ENCODE measurements around the gene ACADM.
"Not testable (repeated sequence)": the region's sequence is repeated elsewhere in the genome, so short reads cannot be mapped to it uniquely, and the experiment has no call there.

The ACADM gene

DNA sequence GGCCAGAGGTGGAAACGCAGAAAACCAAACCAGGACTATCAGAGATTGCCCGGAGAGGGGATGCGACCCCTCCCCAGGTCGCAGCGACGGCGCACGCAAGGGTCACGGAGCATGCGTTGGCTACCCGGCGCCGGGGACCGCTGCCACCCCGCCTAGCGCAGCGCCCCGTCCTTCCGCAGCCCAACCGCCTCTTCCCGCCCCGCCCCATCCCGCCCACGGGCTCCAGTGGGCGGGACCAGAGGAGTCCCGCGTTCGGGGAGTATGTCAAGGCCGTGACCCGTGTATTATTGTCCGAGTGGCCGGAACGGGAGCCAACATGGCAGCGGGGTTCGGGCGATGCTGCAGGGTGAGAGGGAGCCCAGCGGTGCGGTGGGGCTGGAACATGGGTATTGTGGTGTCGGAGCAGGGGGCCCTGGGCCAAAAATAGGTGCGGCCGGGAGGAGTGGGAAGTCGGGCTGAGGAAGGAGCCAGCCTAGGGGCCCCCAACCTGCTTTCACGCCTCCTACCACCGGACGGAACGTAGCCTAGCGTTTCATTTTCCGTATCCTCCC, at the start of gene ACADM:
ACADM (plus strand) TSS at position 238 of the 551 bp plus-strand sequence; CDS start at position 317, 79 bp downstream.
- no peak for FAIRE-seq

DNA sequence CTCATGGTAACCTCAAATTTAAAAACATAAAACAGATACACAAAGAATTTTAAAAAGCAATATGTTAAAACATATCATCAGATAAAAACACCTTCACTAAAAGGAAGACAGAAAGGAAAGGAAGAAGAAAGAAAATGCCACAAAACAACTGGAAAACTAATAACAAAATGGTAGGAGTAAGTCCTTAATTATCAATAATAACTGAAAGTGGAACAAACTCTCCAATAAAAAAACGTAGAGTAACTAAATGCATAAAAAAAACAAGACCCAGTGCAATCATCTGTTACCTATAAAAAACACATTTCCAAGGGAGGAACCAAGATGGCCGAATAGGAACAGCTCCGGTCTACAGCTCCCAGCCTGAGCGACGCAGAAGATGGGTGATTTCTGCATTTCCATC, 47.1 kb upstream of the ACADM start:
- FAIRE-seq: no peak

DNA sequence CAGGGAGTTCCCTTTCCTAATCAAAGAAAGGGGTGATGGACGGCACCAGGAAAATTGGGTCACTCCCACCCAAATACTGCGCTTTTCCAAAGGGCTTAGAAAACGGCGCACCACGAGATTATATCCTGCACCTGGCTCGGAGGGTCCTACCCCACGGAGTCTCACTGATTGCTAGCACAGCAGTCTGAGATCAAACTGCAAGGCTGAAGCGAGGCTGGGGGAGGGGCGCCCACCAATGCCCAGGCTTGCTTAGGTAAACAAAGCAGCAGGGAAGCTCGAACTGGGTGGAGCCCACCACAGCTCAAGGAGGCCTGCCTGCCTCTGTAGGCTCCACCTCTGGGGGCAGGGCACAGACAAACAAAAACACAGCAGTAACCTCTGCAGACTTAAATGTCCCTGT, 46.5 kb upstream of the ACADM start:
- not testable (repeated sequence) for FAIRE-seq

DNA sequence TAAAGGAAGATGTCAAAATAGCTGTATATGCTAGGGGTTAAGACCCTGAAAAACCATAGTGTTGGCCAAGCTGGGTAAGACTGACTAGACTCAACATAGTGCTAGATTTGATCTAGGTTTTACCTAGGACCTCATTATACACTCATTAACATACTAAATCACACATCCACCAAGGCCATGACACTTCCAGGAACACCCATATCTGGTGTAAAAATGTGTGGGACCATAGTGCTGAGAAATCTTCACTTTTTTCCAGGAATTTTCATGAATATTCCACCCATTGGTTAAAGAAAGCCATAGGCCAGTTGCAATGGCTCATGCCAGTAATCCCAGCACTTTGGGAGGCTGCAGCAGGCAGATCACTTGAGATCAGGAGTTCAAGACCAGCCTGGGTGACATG, 34.0 kb upstream of the ACADM start:
- FAIRE-seq: no peak

DNA sequence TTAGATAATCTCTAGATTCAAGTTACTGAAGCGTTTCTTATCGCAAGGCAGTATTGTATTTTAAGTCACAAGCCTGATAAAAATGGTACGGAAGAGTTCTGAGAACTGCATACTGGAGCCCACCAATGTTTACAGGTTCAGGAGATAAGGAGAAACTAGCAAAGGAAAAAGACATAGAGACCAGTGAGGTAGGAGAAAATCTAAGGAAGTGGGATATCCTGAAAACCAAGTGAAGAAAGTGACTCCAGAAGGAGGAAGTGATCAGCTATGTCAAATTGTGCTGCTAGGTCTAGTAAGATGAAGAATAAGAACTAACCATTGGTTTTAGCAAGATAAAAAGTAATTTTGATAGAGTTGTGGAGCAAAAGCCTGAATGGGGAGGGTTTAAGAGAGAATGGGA, 31.0 kb upstream of the ACADM start:
- no peak for FAIRE-seq

GRCh38 chr1:75696000-75696399, 28.5 kb upstream of the ACADM start:
- no peak for FAIRE-seq

DNA sequence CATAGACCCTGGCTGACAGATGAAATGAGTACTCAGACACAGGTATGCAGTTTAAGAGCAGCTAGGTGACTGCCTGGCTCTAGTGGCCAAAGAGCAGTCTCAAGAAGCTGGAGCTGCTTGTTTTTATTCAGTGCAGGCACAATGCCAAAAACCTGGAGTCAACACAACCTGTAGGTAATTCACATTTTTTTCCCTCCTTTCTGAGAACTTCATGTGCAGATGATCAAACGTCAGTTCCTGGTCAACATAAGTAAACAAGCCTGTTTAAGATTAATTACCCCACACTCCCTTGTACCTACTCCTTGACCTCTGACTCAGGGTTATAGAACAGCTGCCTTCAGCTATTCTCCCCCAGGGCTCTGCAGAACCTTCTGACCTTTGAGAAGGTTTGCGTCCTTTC, 17.3 kb upstream of the ACADM start:
- FAIRE-seq: no peak

DNA sequence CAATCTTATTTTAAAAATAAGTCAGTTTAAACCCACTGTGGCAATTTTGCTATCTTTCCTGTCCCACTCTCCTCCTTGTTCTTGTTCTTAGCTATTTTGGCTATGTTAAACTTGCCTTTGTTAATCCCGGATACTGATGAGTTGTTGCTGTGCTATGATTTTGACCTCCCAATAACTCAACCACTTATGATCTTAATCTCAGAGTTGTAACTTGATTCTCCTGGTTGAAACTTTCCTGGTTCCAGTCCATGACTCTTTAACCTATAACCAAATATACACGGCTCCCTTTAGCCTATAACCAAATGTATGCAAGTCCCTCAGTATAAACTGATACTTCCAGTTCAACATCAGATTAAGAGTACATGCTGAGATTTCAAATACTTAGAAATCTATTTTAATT, 15.6 kb upstream of the ACADM start:
- no peak for FAIRE-seq

GRCh38 chr1:75710832-75711231, 13.7 kb upstream of the ACADM start:
- no peak for FAIRE-seq

DNA sequence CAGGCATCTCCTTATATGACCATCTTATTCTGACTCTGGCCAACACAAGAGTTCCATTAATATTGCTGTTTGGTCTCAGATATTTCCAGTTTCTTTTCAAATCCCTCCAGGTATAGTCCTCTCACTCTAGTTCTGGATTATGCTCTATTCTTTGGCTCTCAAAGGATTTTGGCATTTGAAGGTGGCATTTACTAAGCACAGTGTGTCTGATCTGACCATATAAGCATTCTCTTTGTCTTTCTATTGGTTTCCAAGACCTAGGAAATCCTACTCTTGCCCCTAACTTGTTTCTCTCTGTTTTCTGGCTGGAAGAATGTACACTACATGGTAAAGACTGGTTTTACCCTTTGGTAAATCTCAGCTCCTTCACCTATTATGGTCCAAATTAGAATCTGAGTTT, 12.7 kb upstream of the ACADM start:
- no peak for FAIRE-seq

DNA sequence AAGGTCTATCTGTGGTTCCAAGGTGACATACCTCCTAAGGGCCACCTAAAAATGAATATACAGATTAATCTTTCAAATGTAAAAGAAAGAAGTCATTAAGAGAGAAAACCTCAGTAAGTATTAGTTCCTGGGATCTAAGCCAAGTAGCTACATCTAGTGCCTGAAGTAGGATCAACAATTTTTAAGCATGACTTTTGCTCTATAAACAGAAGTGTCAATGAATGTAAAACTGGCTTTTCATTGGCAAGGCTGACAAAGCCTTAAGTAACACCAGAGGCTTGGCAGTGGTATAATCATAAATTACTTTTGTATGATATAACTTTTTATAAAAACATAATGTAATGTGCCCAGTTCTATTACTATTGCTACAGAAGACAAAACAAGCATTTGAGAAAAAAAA, 12.2 kb upstream of the ACADM start:
- no peak for FAIRE-seq

GRCh38 chr1:75719810-75720209, 4.7 kb upstream of the ACADM start:
- FAIRE-seq: no peak

DNA sequence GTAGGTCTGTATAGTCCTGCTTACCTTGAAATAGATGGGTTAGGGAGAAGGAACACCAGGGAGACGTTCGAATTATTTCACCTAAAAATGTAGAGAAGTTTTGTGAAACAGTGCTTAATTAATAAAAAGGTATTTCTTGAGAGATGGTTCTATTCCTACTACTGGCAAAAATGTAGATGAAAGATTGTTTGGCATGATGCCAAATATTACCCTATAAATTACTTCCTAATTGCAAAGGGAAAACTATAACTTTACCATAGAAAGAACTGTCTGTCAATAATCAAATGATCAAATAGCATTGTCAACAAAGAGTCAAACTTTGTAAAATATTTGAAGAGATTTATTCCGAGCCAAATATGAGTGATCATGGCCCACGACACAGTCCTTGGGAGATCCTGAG, 4.2 kb upstream of the ACADM start:
- no peak for FAIRE-seq

DNA sequence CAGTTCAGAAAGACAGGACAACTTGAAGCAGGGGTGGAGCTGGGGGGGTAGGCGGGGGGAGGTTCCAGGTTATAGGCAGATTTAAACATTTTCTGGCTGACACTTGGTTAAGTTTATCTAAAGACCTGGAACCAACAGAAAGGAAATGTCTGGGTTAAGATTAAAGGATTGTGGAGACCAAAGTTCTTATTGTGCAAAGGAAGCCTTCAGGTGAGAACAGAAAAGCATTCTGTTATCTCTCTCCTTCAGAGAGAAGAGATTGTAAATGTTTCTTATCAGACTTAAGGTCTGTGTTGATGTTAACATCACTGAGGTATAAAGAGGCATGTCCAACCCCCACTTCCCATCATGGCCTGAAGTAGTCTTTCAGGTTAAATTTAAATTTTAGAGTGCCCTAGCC, 3.7 kb upstream of the ACADM start:
- FAIRE-seq: no peak

DNA sequence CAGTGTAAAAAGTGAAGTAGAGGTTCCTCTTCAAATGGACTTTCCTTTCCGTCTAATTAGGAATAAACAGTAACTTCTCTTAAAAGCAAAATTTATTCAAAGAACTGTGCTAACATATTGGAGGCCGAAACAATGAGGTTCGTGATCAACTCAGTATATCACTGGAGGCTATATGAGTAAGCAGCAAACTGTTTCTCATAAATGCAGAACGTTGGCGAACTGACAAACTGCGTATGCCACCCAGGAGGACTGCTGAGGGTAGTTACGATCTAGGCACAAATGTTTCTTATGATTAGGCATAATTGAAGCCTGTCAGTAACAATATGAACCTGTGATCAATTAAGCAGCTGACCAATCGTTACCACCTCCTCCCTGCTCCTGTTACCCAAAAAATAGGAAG, 2.3 kb upstream of the ACADM start:
- not testable (repeated sequence) for FAIRE-seq

DNA sequence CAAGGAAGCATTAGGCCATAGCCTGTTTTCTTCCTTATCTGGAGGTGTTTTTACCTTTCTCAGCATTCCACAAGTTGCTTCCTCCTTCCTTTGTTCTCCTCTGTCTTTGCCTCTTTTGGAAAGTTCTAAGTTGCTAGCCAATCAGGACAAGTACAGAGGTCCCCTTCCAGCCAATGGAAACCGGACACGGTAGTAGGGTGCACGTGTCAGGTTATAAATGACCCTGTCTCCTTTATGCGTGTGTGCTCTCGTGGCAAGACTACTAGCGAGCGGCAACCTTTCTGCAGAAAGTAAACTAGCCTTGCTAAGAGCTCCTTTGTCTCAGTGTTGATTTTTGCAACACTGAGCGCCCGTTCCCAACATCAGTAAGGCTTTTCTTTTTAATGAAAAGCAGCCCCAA, 1.5 kb upstream of the ACADM start:
- no peak for FAIRE-seq

DNA sequence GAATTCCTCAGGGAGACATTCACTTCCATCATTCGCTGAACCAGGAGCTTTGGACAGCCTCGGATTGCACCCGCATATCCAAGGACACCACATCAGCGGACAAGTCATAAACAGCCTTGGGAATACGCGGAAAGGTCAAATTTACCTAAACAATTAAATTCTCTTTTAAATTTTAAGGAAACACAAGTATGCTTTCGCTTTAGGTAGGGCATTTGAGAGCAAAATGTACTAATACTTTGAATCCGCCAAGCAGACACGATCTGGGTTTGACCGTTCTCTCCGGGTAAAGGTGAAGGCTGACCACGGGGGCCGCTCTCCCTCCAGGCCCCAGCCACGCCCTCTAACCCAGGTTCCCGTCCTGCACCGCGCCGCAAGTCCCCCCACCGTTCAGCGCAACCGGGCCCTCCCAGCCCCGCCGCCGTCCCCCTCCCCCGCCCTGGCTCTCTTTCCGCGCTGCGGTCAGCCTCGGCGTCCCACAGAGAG, 479 bp upstream of the ACADM start:
- no peak for FAIRE-seq

GRCh38 chr1:75725266-75725665, 757 bp downstream of the ACADM start:
- FAIRE-seq: no peak

GRCh38 chr1:75725861-75726361, 1.4 kb downstream of the ACADM start:
- no peak for FAIRE-seq

DNA sequence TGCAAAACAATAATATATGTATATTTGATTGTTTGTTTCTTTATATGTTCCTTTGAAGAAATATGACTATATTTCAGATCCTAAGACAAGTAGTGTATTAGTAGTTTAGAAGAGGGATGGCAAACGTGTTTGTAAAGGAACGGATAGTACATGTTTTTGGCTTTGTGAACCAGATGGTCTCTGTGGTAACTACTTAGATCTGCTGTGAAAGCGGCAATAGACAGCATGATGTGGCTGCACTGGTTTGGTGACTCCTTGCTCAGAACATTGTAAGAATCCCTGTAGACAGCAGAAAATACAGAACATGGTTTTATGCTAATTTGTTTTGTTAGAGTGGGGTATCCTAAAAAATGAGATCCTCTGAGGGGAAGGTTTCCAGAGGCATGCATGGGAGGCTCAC, 3.1 kb downstream of the ACADM start:
- no peak for FAIRE-seq

- FAIRE-seq: no peak
Measured at GRCh38 chr1:75730432-75730831, 5.9 kb downstream of the ACADM start.

GRCh38 chr1:75731881-75732280, 7.4 kb downstream of the ACADM start:
- no peak for FAIRE-seq

GRCh38 chr1:75732703-75733102, 8.2 kb downstream of the ACADM start:
- FAIRE-seq: no peak

GRCh38 chr1:75733661-75734060, 9.2 kb downstream of the ACADM start:
- FAIRE-seq: no peak

DNA sequence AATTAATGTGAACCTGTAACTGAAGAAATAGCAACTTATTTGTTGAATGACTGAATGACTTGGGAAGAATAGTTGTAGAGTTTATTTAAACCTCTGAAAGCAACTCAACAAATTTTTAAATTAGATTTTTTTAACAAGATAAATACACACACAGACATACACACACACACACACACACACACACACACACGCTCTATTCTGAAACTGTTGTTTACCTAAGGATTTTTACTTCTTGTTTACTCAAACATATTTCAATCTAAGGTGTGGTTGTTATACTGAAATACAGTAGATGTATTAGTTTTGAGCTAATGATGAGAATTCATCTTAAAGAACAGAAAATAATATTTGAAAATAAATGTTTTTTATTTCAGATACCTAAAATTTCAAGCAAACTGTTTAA, 11.5 kb downstream of the ACADM start:
- FAIRE-seq: peak; percentile 43
